GM18505 (cell line): Measurements from ENCODE around the gene PGC.

Experiments used
- ATAC-seq: cut with Tn5 transposase; IDR thresholded peaks from one replicate; pipeline ENCODE4 v1.9.1; 2021; ENCODE audit not compliant: unreplicated experiment
- POLR2A ChIP-seq: IDR thresholded peaks from 4 replicates; pipeline ENCODE4 v1.6.1; 2011; ENCODE audit warnings: borderline replicate concordance; ENCODE audit not compliant: insufficient read depth, insufficient read length; ENCODE audit errors: extremely low read depth

PGC gene

DNA sequence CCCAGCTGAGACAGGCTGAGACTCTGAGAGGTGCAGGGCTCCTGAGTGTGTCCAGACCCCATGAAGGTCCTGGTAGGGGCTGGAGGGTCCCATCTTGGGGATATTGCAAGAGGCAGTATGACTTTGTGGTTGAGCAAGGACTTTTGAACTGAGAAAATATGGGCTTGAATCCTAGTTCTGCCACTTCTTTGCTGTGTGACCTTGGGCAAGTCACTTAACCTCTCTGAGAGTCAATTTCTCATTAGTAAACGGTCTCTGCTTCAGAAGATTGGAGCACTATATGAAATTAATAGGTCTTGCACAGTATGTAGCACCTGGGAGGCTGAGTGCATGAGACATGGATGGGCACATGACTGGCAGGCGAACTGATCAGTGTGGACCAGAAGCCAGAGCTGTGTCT is 54.5 kb downstream of the PGC start:
- no peak for TF ChIP-seq POLR2A
- ATAC-seq = no peak

GRCh38 chr6:41692080-41692675 is 55.0 kb downstream of the PGC start:
- TF ChIP-seq POLR2A = no peak
- no peak for ATAC-seq

GRCh38 chr6:41691426-41692079 is 55.6 kb downstream of the PGC start:
- ATAC-seq = no peak
- TF ChIP-seq POLR2A = no peak

DNA sequence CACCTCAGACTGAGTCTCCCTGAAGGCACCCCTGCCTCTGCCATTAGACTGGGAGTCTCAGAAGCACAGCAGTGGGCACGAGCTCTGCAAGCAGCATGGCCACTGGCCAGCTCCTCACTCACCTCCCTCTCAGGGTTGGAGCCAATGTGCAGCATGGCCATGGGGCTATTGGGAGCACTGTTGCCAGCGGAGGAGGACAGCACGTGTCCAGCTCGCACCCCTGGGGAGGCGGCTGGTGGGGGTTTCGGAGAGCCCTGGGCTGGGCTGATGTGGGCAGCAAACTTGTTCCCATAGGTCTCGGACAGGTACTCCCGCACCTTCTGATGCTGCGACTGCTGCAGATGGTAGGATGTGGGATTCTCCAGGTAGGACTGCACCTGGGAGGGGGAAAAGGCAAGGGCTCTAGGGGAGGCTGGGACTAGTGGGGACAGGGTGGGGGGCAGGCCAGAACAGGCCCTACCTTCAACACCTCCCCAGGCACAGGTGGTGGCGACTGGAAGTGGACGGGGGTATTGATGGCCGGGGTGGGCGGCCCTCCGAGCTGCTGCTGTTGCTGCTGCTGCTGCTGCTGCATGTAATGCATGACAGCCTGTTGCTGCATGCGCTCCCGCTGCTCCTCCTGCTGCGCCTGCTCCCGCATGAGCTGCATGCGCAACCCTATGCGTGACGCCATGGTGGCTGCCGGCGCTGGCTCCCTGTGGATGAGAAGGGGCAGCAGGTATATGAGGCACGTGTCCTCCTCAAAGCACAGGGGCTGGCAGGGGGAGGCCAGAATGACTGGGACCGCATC is 56.5 kb downstream of the PGC start:
- TF ChIP-seq POLR2A = no peak
- no peak for ATAC-seq

- ATAC-seq = no peak
These were observed 57.8 kb downstream of the PGC start for GRCh38 chr6:41689171-41690008.

DNA sequence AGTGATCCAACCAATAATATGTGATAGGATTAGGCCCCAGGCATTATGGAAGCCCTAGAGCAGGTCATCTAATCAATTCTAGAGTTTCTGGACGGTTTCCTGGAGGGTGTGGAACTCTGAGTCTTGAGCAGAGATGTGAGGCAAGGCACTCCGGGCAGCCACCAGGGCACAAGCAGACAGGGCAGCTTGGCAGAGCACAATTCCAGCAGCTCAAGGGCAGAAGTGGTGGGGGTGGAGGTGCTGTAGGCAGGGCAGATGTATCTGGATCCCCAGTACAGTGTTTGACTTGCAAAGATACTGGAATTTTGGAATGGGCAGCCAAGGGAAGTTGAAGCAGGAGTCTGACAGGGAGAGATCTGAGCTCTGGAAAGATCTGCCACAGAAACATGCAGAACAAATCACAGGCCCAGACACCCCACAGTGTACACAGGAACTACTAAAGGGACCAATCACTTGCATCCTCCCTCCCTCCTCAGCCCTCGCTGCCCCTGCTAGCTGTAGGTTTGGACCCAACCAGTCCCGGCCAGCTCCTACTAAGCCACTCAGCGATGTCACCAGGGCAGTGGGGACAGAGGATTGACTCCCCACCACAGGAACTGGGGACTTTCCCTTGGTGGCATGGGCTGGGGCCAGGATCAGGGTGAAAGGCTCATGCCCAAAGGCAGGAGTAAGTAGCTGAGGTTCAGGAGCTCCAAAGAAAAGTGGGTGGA is 58.8 kb downstream of the PGC start:
- ATAC-seq = no peak
- TF ChIP-seq POLR2A = no peak

More at GRCh38 chr6:41689171-41690008, 57.8 kb downstream of the PGC start:
- TF ChIP-seq POLR2A = no peak

GRCh38 chr6:41687501-41688175 is 59.6 kb downstream of the PGC start:
- ATAC-seq = no peak
- TF ChIP-seq POLR2A = no peak
